ENCODE data around the gene ALKBH3. TPM values are rescaled to one million over a fixed set of nuclear protein-coding genes. Genes with fewer than 3 reads are reported as not detected.

ALKBH3 gene
- total and polyA plus RNA-seq, 2 experiments from 2014 or later: 10.7 to 10.8 TPM

DNA sequence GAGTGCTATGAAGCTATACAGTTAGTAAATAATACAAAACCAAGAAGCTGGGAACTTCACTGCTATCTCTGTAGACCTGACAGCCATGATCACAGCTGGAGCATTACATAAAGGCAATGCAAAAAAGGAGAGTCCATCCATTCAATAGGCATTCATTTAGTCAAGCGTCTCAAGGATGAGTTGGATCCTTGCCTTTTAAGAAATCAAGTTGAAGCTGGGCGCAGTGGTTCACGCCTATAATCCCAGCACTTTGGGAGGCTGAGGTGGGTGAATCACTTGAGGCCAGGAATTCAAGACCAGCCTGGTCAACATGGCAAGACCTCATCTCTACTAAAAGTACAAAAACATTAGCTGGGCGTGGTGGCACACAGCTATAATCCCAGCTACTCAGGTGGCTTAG, 48.1 kb upstream of the ALKBH3 start:
- H3K36me3 Mint-ChIP-seq (ENCODE audit: low read depth): peaks cover 8% of the 10 kb centered on the region; the same call in 1 of the 3 replicates
- Histone ChIP-seq H3K27ac (ENCODE audit: low read depth) (no peak overlapping the region), H3K4me3 (no peak overlapping the region), H3K4me1 (ENCODE audit: insufficient read depth) (no peaks in the 10 kb centered on the region), H4K20me1 (replicated peaks; ENCODE audit: insufficient read depth) (peaks cover 8% of the 10 kb centered on the region; the same call in 1 of the 2 replicates), H3K36me3 (ENCODE audit: insufficient read depth) (0 out of 2 replicates have a peak, but pooled peaks cover 4% of the 10 kb centered on the region), H3F3A (replicated peaks; ENCODE audit: low read depth) (no peaks in the 10 kb centered on the region), H3K4me2 (no peak overlapping the region), H3K9me2 (ENCODE audit: insufficient read depth) (no peaks in the 10 kb centered on the region), H2AFZ (no peak overlapping the region), H3K27me3 (ENCODE audit: insufficient read depth) (no peaks in the 10 kb centered on the region), H3K79me2 (replicated peaks; ENCODE audit: insufficient read depth) (no peaks in the 10 kb centered on the region)
- no peaks in the 10 kb centered on the region for H3K9me3 Mint-ChIP-seq
- no peaks in the 10 kb centered on the region for H3K27me3 Mint-ChIP-seq (ENCODE audit: insufficient read depth, low read depth, poor library complexity)
- no peak overlapping the region for H3K4me3 Mint-ChIP-seq
- H3K4me1 Mint-ChIP-seq: no peaks in the 10 kb centered on the region
- TF ChIP-seq ZNF114 (CRISPR knock-in tag; IDR thresholded peaks at IDR 0.05) (no peak), POLR2AphosphoS5 (IDR thresholded peaks at IDR 0.05; ENCODE audit: low read depth) (no peak), EZH2phosphoT487 (IDR thresholded peaks at IDR 0.05; ENCODE audit: unreplicated experiment) (no peak), JUNB (IDR thresholded peaks at IDR 0.05; ENCODE audit: unreplicated experiment) (no peak), STAT1 (IDR thresholded peaks at IDR 0.05; ENCODE audit: unreplicated experiment) (no peak), ZNF331 (CRISPR knock-in tag; IDR thresholded peaks at IDR 0.05; ENCODE audit: low read depth) (no peak), NANOG (IDR thresholded peaks at IDR 0.05; ENCODE audit: borderline replicate concordance) (no peak), CREB1 (CRISPR knock-in tag; IDR thresholded peaks at IDR 0.05; ENCODE audit: low read depth) (no peak), EZH2 (IDR thresholded peaks at IDR 0.05; ENCODE audit: low read depth, unreplicated experiment) (no peak)
- TF ChIP-seq, protein P1, sequence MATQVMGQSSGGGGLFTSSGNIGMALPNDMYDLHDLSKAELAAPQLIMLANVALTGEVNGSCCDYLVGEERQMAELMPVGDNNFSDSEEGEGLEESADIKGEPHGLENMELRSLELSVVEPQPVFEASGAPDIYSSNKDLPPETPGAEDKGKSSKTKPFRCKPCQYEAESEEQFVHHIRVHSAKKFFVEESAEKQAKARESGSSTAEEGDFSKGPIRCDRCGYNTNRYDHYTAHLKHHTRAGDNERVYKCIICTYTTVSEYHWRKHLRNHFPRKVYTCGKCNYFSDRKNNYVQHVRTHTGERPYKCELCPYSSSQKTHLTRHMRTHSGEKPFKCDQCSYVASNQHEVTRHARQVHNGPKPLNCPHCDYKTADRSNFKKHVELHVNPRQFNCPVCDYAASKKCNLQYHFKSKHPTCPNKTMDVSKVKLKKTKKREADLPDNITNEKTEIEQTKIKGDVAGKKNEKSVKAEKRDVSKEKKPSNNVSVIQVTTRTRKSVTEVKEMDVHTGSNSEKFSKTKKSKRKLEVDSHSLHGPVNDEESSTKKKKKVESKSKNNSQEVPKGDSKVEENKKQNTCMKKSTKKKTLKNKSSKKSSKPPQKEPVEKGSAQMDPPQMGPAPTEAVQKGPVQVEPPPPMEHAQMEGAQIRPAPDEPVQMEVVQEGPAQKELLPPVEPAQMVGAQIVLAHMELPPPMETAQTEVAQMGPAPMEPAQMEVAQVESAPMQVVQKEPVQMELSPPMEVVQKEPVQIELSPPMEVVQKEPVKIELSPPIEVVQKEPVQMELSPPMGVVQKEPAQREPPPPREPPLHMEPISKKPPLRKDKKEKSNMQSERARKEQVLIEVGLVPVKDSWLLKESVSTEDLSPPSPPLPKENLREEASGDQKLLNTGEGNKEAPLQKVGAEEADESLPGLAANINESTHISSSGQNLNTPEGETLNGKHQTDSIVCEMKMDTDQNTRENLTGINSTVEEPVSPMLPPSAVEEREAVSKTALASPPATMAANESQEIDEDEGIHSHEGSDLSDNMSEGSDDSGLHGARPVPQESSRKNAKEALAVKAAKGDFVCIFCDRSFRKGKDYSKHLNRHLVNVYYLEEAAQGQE (IDR thresholded peaks at IDR 0.05; ENCODE audit: unreplicated experiment): no peak
- TF ChIP-seq, protein P2, sequence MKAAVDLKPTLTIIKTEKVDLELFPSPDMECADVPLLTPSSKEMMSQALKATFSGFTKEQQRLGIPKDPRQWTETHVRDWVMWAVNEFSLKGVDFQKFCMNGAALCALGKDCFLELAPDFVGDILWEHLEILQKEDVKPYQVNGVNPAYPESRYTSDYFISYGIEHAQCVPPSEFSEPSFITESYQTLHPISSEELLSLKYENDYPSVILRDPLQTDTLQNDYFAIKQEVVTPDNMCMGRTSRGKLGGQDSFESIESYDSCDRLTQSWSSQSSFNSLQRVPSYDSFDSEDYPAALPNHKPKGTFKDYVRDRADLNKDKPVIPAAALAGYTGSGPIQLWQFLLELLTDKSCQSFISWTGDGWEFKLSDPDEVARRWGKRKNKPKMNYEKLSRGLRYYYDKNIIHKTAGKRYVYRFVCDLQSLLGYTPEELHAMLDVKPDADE (IDR thresholded peaks at IDR 0.05): no peak
- ATAC-seq: no peak
- DNase-seq (ENCODE audit: low spot score): no peak
- H3K27ac Mint-ChIP-seq: no peak overlapping the region

DNA sequence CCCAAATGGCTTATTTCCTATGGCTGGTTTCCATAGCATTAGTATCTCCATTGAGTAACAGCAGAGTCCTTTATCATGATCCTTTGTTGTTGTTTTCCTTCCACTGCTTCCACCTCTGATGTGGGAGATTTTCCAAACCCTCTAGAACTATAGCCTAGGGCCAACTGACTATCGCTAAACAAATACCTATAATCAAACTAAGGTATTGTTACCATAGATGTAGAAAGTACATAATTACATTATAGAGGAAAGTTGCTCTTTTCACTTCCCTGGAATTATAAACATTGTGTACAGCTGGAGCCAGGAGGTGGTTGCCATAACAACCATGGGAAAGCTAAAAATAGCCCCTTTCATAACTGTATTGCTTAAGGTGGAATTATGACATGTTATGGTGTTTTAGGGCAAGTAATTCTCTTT, 47.0 kb upstream of the ALKBH3 start:
- H3K27me3 ChIP-seq (ENCODE audit: insufficient read depth): no peaks in the 10 kb centered on the region
- no peak for ATAC-seq
- H3K36me3 ChIP-seq (ENCODE audit: insufficient read depth): 0 out of 2 replicates have a peak, but pooled peaks cover 4% of the 10 kb centered on the region
- no peak for DNase-seq (ENCODE audit: low spot score)
- Mint-ChIP-seq H3K4me3 (no peak overlapping the region), H3K27ac (no peak overlapping the region), H3K4me1 (no peaks in the 10 kb centered on the region), H3K27me3 (ENCODE audit: insufficient read depth, low read depth, poor library complexity) (no peaks in the 10 kb centered on the region), H3K36me3 (ENCODE audit: low read depth) (peaks cover 10% of the 10 kb centered on the region; the same call in 1 of the 3 replicates), H3K9me3 (no peaks in the 10 kb centered on the region)
- H3K4me1 ChIP-seq (ENCODE audit: insufficient read depth): no peaks in the 10 kb centered on the region
- peaks cover 8% of the 10 kb centered on the region; the same call in 1 of the 2 replicates for H4K20me1 ChIP-seq (replicated peaks; ENCODE audit: insufficient read depth)
- TF ChIP-seq ZNF114 (CRISPR knock-in tag; IDR thresholded peaks at IDR 0.05): no peak
- no peak for TF ChIP-seq JUNB (IDR thresholded peaks at IDR 0.05; ENCODE audit: unreplicated experiment)
- TF ChIP-seq STAT1 (IDR thresholded peaks at IDR 0.05; ENCODE audit: unreplicated experiment): no peak
- TF ChIP-seq POLR2AphosphoS5 (IDR thresholded peaks at IDR 0.05; ENCODE audit: low read depth): no peak
- TF ChIP-seq, protein P2 (IDR thresholded peaks at IDR 0.05): no peak
- TF ChIP-seq, protein P3, sequence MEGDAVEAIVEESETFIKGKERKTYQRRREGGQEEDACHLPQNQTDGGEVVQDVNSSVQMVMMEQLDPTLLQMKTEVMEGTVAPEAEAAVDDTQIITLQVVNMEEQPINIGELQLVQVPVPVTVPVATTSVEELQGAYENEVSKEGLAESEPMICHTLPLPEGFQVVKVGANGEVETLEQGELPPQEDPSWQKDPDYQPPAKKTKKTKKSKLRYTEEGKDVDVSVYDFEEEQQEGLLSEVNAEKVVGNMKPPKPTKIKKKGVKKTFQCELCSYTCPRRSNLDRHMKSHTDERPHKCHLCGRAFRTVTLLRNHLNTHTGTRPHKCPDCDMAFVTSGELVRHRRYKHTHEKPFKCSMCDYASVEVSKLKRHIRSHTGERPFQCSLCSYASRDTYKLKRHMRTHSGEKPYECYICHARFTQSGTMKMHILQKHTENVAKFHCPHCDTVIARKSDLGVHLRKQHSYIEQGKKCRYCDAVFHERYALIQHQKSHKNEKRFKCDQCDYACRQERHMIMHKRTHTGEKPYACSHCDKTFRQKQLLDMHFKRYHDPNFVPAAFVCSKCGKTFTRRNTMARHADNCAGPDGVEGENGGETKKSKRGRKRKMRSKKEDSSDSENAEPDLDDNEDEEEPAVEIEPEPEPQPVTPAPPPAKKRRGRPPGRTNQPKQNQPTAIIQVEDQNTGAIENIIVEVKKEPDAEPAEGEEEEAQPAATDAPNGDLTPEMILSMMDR (conservative IDR thresholded peaks at IDR 0.05; ENCODE audit: low read depth in 2 of 2): no peak
- TF ChIP-seq CREB1 (CRISPR knock-in tag; IDR thresholded peaks at IDR 0.05; ENCODE audit: low read depth): no peak
- TF ChIP-seq, protein P1 (IDR thresholded peaks at IDR 0.05; ENCODE audit: unreplicated experiment): no peak
- no peak for TF ChIP-seq EZH2phosphoT487 (IDR thresholded peaks at IDR 0.05; ENCODE audit: unreplicated experiment)
- TF ChIP-seq NANOG (IDR thresholded peaks at IDR 0.05; ENCODE audit: borderline replicate concordance): no peak
- no peak for TF ChIP-seq EZH2 (IDR thresholded peaks at IDR 0.05; ENCODE audit: low read depth, unreplicated experiment)
- H3K79me2 ChIP-seq (replicated peaks; ENCODE audit: insufficient read depth): no peaks in the 10 kb centered on the region
- H3K4me2 ChIP-seq: no peak overlapping the region
- H3F3A ChIP-seq (replicated peaks; ENCODE audit: low read depth): no peaks in the 10 kb centered on the region
- no peak overlapping the region for H3K4me3 ChIP-seq
- no peak overlapping the region for H2AFZ ChIP-seq
- no peaks in the 10 kb centered on the region for H3K9me2 ChIP-seq (ENCODE audit: insufficient read depth)
- no peak overlapping the region for H3K27ac ChIP-seq (ENCODE audit: low read depth)
